Ovary (tissue), 9 donors: Measurements from ENCODE around the gene UBE2H. TPM values are rescaled to one million over a fixed set of nuclear protein-coding genes. Genes with fewer than 3 reads are reported as not detected.

Experiments used
- DNase-seq, 5 donors: peaks; one replicate each; pipeline ENCODE4 v3.0.0-alpha.2; 2019 to 2020
- H3K27ac ChIP-seq, 2 donors: fragments of 200-600 bp; one replicate each; pipeline versions ENCODE4 v1.5.1 to v1.8.0; 2019 to 2022
- H3K27me3 ChIP-seq: fragments of 200-600 bp; one replicate; pipeline ENCODE4 v1.8.0; 2022
- H3K36me3 ChIP-seq: fragments of 200-600 bp; sonication (generic); one replicate; pipeline ENCODE4 v1.5.1; 2019
- H3K4me1 ChIP-seq: one replicate; pipeline ENCODE4 v1.8.1; 2013; ENCODE audit warnings: mild to moderate bottlenecking, moderate library complexity; ENCODE audit not compliant: insufficient read depth
- H3K4me3 ChIP-seq: fragments of 200-600 bp; sonication (generic); one replicate; pipeline ENCODE4 v1.5.1; 2017
- H3K9me3 ChIP-seq, 2 donors: fragments of 200-600 bp in 1 of 2; sonication (generic) in 1 of 2; one replicate each; pipeline versions ENCODE4 v1.5.1 to v1.8.1; 2013 to 2019; ENCODE audit warnings: mild to moderate bottlenecking in 1 of 2, moderate library complexity in 1 of 2
- EP300 ChIP-seq: sonication (generic); formaldehyde crosslinking; IDR thresholded peaks from one replicate; pipeline ENCODE4 v1.6.1; 2017; ENCODE audit warnings: antibody characterized with exemption
- POLR2A ChIP-seq: fragments of 450-650 bp; IDR thresholded peaks from one replicate; pipeline ENCODE4 v1.6.1; 2017; ENCODE audit warnings: antibody characterized with exemption, mild to moderate bottlenecking, moderate library complexity
- WGBS, 3 donors: extraction: QIAGEN DNeasy Blood & Tissue Kit in 1 of 3; methylation state at CpG; one replicate each; pipeline versions ENCODE4 v1.1.5 to v1.1.7; 2013 to 2017; 5-methylcytosine and 5-hydroxymethylcytosine counted together
- intact Hi-C, 4 donors: fragments of 100-400 bp; cut with DNase I; formaldehyde crosslinking; loops; one replicate each; pipeline versions ENCODE4 v1.11.0 to v1.15.1; 2022 to 2023
- polyA plus RNA-seq, 2 donors: library from polyadenylated mRNA; stranded (reverse); fragments of 200-250 nt in 1 of 2; fragments of 350-450 nt in 1 of 2; fragmentation: Illumina TruSeq in 1 of 2; extraction: RNeasy Lipid Tissue Mini Kit (QIAGEN cat#74804) in 1 of 2; gene quantifications; one replicate each; pipeline ENCODE4 v1.2.3, GENCODE V29; 2013 to 2014
- total RNA-seq, 7 donors: library from RNA; depleted of rRNA in 2 of 7; stranded (reverse); fragments of >200 nt in 2 of 7; fragmentation: NEBNext Ultra II Directional in 3 of 7; extraction: Animal tissue kit (Norgen Biotek cat#: 25700) in 3 of 7; gene quantifications; one replicate each; pipeline versions ENCODE4 v1.1.0 to v1.2.4, GENCODE V29; 2016 to 2023
- TF ChIP-seq, protein P1 (sequence below), 3 donors: fragments of 450-650 bp in 2 of 3; fragments of 200-600 bp in 1 of 3; IDR thresholded peaks; one replicate each; pipeline versions ENCODE4 v1.5.1 to v1.8.0; 2016 to 2022; ENCODE audit warnings: antibody characterized with exemption in 3 of 3, mild to moderate bottlenecking in 1 of 3
- donor health status: DM: no; HTN: no; CAD: no; lungs with moderate emphysema.
- donor health status: DM: no; HTN: no; CAD: no.
- donor health status: Bipolar disorder and iron deficiency.
- donor health status: DM: yes; HTN: yes; CAD: no.
- donor health status: DM: no; HTN: no; CAD: no.
- donor health status: DM: yes; HTN: yes; CAD: no.

The UBE2H gene
- total and polyA plus RNA-seq, 9 donors = 38.1 to 149 (median 64.7) TPM

DNA sequence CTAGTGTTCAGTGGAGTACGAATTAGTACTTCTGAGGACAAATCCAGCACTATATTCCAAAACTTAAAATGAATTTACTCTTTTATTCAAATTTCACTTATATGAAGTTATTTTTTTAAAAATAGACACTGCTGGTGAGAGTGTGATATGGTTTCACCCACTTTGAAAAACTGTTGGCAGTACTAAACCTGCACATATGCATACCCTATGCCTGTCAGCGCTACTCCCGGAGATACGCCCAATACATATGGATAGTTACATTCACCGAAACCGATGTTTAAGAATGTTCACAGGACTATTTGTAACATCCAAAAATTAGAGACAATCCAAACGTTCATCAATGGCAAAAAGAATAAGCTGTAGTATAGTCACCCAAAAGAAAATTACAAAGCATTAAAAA, 69.6 kb downstream of the UBE2H start:
- TF ChIP-seq EP300 = no peak
- Histone ChIP-seq H3K9me3 (no peaks in the 10 kb centered on the region), H3K4me3 (no peak overlapping the region), H3K27me3 (no peaks in the 10 kb centered on the region), H3K36me3 (no peaks in the 10 kb centered on the region), H3K27ac (no peak overlapping the region), H3K4me1 (peaks cover 3% of the 10 kb centered on the region)
- no peak for DNase-seq
- intact Hi-C loops = no loop called here
- 85 to 91% (median 90%) methylated on average over 7 of the region's 7 CpGs for WGBS, 3 donors

DNA sequence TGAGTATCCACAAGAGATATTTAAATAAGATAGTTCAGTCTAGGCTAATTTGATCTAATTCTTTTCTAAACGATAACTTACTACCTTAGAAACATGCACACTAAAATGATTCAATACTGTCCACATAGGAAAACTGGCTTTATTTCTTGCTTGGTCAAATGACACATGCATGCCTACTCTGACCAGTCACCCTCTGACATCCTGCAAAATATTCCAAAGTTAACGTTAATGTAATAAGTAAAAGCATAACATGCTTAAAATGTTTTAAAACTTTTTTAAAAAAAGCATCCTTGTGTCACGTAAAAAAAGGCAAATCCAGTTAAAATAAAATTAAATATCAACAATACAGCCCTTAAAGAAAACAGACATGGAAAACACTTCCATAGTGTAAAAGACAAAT, 70.2 kb downstream of the UBE2H start:
- DNase-seq = no peak
- intact Hi-C loops = no loop called here
- H3K36me3 ChIP-seq = no peaks in the 10 kb centered on the region
- peaks cover 3% of the 10 kb centered on the region for H3K4me1 ChIP-seq
- TF ChIP-seq POLR2A = no peak
- 24 to 46% (median 29%) methylated on average over 3 of the region's 3 CpGs for WGBS, 3 donors
- no peak overlapping the region for H3K4me3 ChIP-seq
- no peak overlapping the region for H3K27ac ChIP-seq
- no peaks in the 10 kb centered on the region for H3K9me3 ChIP-seq
- no peaks in the 10 kb centered on the region for H3K27me3 ChIP-seq

GRCh38 chr7:129877146-129877792, 75.5 kb downstream of the UBE2H start:
- DNase-seq = no peak
- no peaks in the 10 kb centered on the region for H3K36me3 ChIP-seq
- no peak overlapping the region for H3K4me3 ChIP-seq
- H3K27me3 ChIP-seq = no peaks in the 10 kb centered on the region
- TF ChIP-seq, protein P1, sequence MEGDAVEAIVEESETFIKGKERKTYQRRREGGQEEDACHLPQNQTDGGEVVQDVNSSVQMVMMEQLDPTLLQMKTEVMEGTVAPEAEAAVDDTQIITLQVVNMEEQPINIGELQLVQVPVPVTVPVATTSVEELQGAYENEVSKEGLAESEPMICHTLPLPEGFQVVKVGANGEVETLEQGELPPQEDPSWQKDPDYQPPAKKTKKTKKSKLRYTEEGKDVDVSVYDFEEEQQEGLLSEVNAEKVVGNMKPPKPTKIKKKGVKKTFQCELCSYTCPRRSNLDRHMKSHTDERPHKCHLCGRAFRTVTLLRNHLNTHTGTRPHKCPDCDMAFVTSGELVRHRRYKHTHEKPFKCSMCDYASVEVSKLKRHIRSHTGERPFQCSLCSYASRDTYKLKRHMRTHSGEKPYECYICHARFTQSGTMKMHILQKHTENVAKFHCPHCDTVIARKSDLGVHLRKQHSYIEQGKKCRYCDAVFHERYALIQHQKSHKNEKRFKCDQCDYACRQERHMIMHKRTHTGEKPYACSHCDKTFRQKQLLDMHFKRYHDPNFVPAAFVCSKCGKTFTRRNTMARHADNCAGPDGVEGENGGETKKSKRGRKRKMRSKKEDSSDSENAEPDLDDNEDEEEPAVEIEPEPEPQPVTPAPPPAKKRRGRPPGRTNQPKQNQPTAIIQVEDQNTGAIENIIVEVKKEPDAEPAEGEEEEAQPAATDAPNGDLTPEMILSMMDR (IDR thresholded peaks at IDR 0.05) = no peak
- no peak for TF ChIP-seq POLR2A
- no peak for TF ChIP-seq EP300
- no peaks in the 10 kb centered on the region for H3K9me3 ChIP-seq
- WGBS, 3 donors = 79 to 85% (median 83%) methylated on average over 3 of the region's 3 CpGs
- H3K4me1 ChIP-seq = peaks cover 8% of the 10 kb centered on the region
- H3K27ac ChIP-seq = no peak overlapping the region
- intact Hi-C loops = no loop called here

DNA sequence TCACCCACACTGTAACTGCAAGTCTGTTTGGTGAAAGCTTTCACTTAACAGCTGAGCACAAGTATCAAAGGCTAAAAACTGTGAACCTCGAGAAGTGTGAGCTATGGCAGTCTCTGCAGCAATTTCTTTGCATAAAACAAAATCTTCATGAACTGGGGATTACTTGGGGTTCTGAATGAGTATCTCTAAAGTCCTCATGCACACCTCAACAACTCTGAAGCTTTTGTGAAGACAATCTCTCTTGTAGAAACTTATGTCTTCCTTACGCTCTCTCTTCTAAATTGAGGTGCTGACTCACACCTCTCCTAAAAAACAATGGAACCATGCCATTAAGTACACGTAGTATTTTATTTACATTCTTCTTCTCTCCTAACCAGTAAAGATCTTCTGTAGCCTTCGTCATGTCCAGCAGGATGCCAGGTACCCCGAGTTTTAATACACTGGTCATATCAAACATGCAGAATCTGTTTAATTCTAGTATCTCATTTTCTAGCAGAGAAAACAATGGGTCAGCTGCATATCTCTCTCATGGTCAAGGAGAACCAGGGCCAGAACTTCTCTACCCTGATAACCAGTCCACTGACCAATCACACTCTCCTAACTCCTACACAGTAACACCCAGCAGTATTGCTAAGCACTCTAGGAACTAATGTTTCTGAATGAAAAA, 76.9 kb downstream of the UBE2H start:
- 16 to 31% (median 19%) methylated on average over 5 of the region's 5 CpGs for WGBS, 3 donors
- no peak for DNase-seq
- H3K27ac ChIP-seq = no peak overlapping the region
- intact Hi-C loops = no loop called here
- TF ChIP-seq, protein P1 (IDR thresholded peaks at IDR 0.05) = no peak
- TF ChIP-seq POLR2A (no peak), EP300 (no peak)
- H3K4me3 ChIP-seq = no peak overlapping the region
- H3K4me1 ChIP-seq = peaks cover 13% of the 10 kb centered on the region
- no peaks in the 10 kb centered on the region for H3K27me3 ChIP-seq
- H3K9me3 ChIP-seq = no peaks in the 10 kb centered on the region
- H3K36me3 ChIP-seq = no peaks in the 10 kb centered on the region

DNA sequence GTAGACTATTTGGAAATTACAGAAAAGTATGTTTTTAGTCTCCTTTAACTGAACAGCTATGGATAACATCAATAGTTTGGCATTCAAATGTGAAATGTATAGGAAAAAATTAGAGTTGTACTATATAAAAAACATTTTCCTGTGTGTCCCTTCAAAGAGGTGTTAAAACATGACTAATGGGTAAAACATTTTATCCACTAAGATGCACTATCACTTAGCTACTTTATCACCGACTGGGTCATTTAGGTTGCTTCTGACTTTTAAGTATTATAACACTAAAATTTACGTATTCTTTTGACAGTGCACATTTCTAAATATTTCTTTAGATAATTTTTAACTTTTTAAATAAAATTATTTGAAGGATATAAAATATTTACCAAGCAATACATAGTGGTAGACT, 77.6 kb downstream of the UBE2H start:
- intact Hi-C loops = no loop called here
- DNase-seq = no peak
- WGBS, 3 donors = 67 to 82% (median 71%) methylated on average over 2 of the region's 2 CpGs
- Histone ChIP-seq H3K27ac (no peak overlapping the region), H3K4me3 (no peak overlapping the region), H3K27me3 (no peaks in the 10 kb centered on the region), H3K36me3 (no peaks in the 10 kb centered on the region), H3K9me3 (no peaks in the 10 kb centered on the region), H3K4me1 (peaks cover 13% of the 10 kb centered on the region)
- no peak for TF ChIP-seq EP300
- TF ChIP-seq POLR2A = no peak
- TF ChIP-seq, protein P1 (IDR thresholded peaks at IDR 0.05) = no peak
